HEK293T (cell line): ENCODE results near the gene SP2.

Experiments
- CTCF ChIA-PET: fragments of 350-600 bp; formaldehyde crosslinking; extraction: SDS; loops from one replicate; lab custom pipeline; 2021; ENCODE audit warnings: antibody characterized with exemption, inconsistent platforms; lab: Yijun Ruan, JAX
- POLR2A ChIA-PET: fragments of 350-600 bp; formaldehyde crosslinking; extraction: SDS; loops from one replicate; lab custom pipeline; 2020; ENCODE audit warnings: antibody characterized with exemption, inconsistent platforms; lab: Yijun Ruan, JAX
- DNase-seq: peaks from one replicate; pipeline ENCODE4 v3.0.0; 2012; ENCODE audit warnings: mixed read lengths; ENCODE audit errors: extremely low spot score
- ARNT ChIP-seq: fragments of 450-650 bp; IDR thresholded peaks from 2 replicates; pipeline ENCODE4 v1.6.1; 2017; ENCODE audit warnings: mild to moderate bottlenecking
- BHLHE40 ChIP-seq: fragments of 450-650 bp; IDR thresholded peaks from 2 replicates; pipeline ENCODE4 v1.6.1; 2016; ENCODE audit warnings: mild to moderate bottlenecking, moderate library complexity, borderline replicate concordance
- CTBP1 ChIP-seq: fragments of 450-650 bp; IDR thresholded peaks from 2 replicates; pipeline ENCODE4 v1.6.1; 2016; ENCODE audit warnings: borderline replicate concordance
- ELF4 ChIP-seq: fragments of 450-650 bp; IDR thresholded peaks from 2 replicates; pipeline ENCODE4 v1.6.1; 2017; ENCODE audit warnings: antibody characterized with exemption
- FOXA1 ChIP-seq: fragments of 450-650 bp; IDR thresholded peaks from 2 replicates; pipeline ENCODE4 v1.6.1; 2016; ENCODE audit warnings: mild to moderate bottlenecking
- FOXK2 ChIP-seq: fragments of 450-650 bp; IDR thresholded peaks from 2 replicates; pipeline ENCODE4 v1.6.1; 2016; ENCODE audit warnings: mild to moderate bottlenecking
- FOXM1 ChIP-seq: fragments of 450-650 bp; IDR thresholded peaks from 2 replicates; pipeline ENCODE4 v1.6.1; 2017; ENCODE audit warnings: mild to moderate bottlenecking, borderline replicate concordance
- HDGF ChIP-seq: fragments of 450-650 bp; IDR thresholded peaks from 2 replicates; pipeline ENCODE4 v1.6.1; 2017; ENCODE audit warnings: antibody characterized with exemption, borderline replicate concordance
- L3MBTL2 ChIP-seq: fragments of 450-650 bp; conservative IDR thresholded peaks from 2 replicates; pipeline ENCODE4 v1.6.1; 2016; ENCODE audit warnings: mild to moderate bottlenecking
- LEF1 ChIP-seq: fragments of 450-650 bp; IDR thresholded peaks from 2 replicates; pipeline ENCODE4 v1.6.1; 2017; ENCODE audit warnings: mild to moderate bottlenecking, borderline replicate concordance
- NFRKB ChIP-seq: fragments of 450-650 bp; IDR thresholded peaks from 2 replicates; pipeline ENCODE4 v1.6.1; 2016; ENCODE audit warnings: mild to moderate bottlenecking, moderate library complexity
- PKNOX1 ChIP-seq: fragments of 450-650 bp; IDR thresholded peaks from 2 replicates; pipeline ENCODE4 v1.6.1; 2016
- SP1 ChIP-seq: fragments of 450-650 bp; IDR thresholded peaks from 2 replicates; pipeline ENCODE4 v1.6.1; 2017
- SUZ12 ChIP-seq: fragments of 450-650 bp; IDR thresholded peaks from 2 replicates; pipeline ENCODE4 v1.6.1; 2016; ENCODE audit warnings: mild to moderate bottlenecking
- TARDBP ChIP-seq: fragments of 450-650 bp; IDR thresholded peaks from 2 replicates; pipeline ENCODE4 v1.6.1; 2016
- ZNF384 ChIP-seq: fragments of 450-650 bp; IDR thresholded peaks from 2 replicates; pipeline ENCODE4 v1.6.1; 2016

SP2 gene

GRCh38 chr17:47889734-47890529 lies 6.1 kb upstream of the SP2 start:
- ChIA-PET POLR2A (interaction anchor here (0.9 to 1.9 kb wide), 5 partner anchors 40 to 68 kb away, joined by 4 to 7 read pairs (median 5); partner anchors contain the start of genes OSBPL7 and SCRN2), CTCF (interaction anchor here (0.6 to 17.9 kb wide), 7 partner anchors 45 to 1666 kb away, joined by 3 to 355 read pairs (median 4); partner anchors contain the start of genes LRRC46, MRPL10 and SCRN2)
- DNase-seq = peak; percentile 83

DNA sequence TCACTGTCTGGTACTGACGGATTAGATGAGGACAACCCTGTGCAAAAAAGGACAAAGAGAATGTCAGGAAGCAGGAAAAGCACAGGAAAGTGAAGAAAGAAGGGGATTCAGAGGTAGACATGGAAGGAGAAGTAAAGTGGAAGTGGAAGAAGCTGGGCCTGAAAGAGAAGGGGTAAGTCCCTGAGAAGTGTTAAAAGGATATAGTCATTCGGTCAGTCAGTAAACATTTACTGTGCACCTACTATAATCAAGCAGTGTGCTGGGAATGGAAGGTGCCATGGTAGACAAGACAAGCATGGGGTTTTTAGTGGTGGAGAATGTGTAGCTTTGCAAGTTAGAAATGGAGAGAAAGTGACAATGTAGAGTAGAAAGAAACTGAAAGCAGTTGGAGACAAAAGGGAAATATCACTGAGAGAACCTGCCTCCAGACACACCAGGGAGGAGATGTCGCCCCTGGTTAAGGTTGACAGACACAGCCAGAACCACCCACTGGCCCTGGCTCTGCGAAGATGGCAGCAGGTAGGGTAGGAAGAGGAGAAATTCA lies 4.4 kb upstream of the SP2 start:
- POLR2A ChIA-PET = interaction anchor here (0.6 to 5.3 kb wide), 6 partner anchors 13 to 60 kb away, joined by 3 to 79 read pairs (median 3); partner anchors contain the start of genes LRRC46, MRPL10, PNPO and SCRN2

More at GRCh38 chr17:47889734-47890529, 6.1 kb upstream of the SP2 start:
- no peak for TF ChIP-seq NFRKB
- no peak for TF ChIP-seq BHLHE40
- TF ChIP-seq PKNOX1 = no peak
- no peak for TF ChIP-seq LEF1
- TF ChIP-seq ARNT = no peak
- no peak for TF ChIP-seq SUZ12
- TF ChIP-seq FOXK2 = no peak
- no peak for TF ChIP-seq CTBP1
- no peak for TF ChIP-seq TARDBP
- TF ChIP-seq ELF4 = no peak

GRCh38 chr17:47894498-47895346 lies 1.3 kb upstream of the SP2 start:
- no peak for TF ChIP-seq PKNOX1
- TF ChIP-seq SP1 = no peak
- no peak for TF ChIP-seq HDGF
- TF ChIP-seq TARDBP = no peak
- no peak for TF ChIP-seq NFRKB
- no peak; the same call in 1 of the 2 replicates for TF ChIP-seq ZNF384
- TF ChIP-seq BHLHE40 = no peak
- no peak for TF ChIP-seq L3MBTL2
- no peak for TF ChIP-seq LEF1
- CTCF ChIA-PET = interaction anchor here (0.7 to 17.9 kb wide), 3 partner anchors 50 to 123 kb away, joined by 3 to 355 read pairs (median 6); partner anchors contain the start of gene SCRN2
- POLR2A ChIA-PET = interaction anchor here (0.8 to 5.3 kb wide), 22 partner anchors 8 to 245 kb away, joined by 3 to 79 read pairs (median 5); partner anchors contain the start of genes KPNB1, LRRC46, MRPL10 and NFE2L1
- no peak for DNase-seq

More for the DNA sequence above, 4.4 kb upstream of the SP2 start:
- no peak for DNase-seq
- TF ChIP-seq NFRKB (no peak), CTBP1 (no peak), TARDBP (no peak), LEF1 (no peak), ELF4 (no peak), L3MBTL2 (no peak), FOXA1 (no peak), BHLHE40 (no peak), ARNT (no peak), HDGF (no peak), ZNF384 (no peak)
- CTCF ChIA-PET = interaction anchor here (0.6 to 17.9 kb wide), 6 partner anchors 9 to 79 kb away, joined by 3 to 355 read pairs (median 4); partner anchors contain the start of genes CDK5RAP3 and SCRN2

DNA sequence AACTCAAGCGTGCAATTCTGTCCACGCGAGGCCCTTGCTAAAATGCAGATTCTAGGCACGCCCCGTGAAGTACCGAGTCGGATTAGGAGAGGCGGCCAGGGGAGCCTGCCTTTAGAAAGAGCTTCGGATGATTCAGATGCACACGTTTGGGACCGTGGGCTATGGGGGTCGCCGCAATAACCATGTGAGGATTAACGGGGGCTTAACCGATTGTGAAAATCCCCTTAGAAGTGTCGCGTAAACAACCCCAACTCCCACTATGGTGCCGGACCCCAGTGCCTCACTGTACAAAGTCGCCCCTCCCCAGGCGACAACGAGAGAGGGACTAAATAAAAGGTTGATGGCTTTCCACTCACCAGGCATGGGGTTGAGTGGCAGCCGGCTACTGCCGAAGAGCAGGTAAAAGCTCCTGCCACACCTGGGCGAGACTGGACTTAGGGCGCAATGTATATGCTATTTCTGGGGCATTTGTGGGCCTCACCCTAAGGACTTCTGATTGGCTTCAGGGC lies 635 bp upstream of the SP2 start:
- DNase-seq = no peak
- no peak for TF ChIP-seq PKNOX1
- no peak for TF ChIP-seq NFRKB
- TF ChIP-seq BHLHE40 = no peak
- TF ChIP-seq FOXA1 = no peak
- no peak for TF ChIP-seq FOXK2
- no peak for TF ChIP-seq ARNT
- no peak for TF ChIP-seq CTBP1
- TF ChIP-seq SUZ12 = no peak
- TF ChIP-seq ELF4 = no peak
- no peak for TF ChIP-seq LEF1
- TF ChIP-seq ZNF384 = no peak
- no peak for TF ChIP-seq SP1
- no peak for TF ChIP-seq HDGF
- TF ChIP-seq L3MBTL2 = no peak
- TF ChIP-seq FOXM1 = no peak
- no peak for TF ChIP-seq TARDBP
- POLR2A ChIA-PET = interaction anchor here (0.7 to 5.3 kb wide), 40 partner anchors 8 to 246 kb away, joined by 3 to 79 read pairs (median 4); partner anchors contain the start of genes CDK5RAP3, KPNB1, LRRC46 and MRPL10
- CTCF ChIA-PET = interaction anchor here (0.6 to 17.9 kb wide), 5 partner anchors 10 to 122 kb away, joined by 3 to 355 read pairs (median 3); partner anchors contain the start of gene SCRN2
